ENCODE data around the gene FES.
"Not testable (repeated sequence)": the region's sequence is repeated elsewhere in the genome, so short reads cannot be mapped to it uniquely, and the experiment has no call there.

DNA sequence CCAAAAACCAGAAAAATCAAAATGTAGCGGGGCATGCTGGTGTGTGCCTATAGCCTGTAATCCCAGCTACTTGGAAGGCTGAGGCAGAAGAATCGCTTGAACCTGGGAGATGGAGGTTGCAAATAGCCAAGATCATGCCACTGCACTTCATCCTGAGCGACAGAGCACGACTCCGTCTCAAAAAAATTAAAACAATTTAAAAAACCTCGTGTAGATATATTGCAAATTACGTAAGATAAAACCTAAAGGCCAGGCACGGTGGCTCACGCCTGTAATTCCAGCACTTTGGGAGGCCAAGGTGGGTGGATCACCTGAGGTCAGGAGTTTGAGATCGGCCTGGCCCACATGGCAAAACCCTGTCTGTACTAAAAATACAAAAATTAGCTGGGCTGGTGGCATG is 42.5 kb downstream of the FES start:
- TF ChIP-seq, protein P1, sequence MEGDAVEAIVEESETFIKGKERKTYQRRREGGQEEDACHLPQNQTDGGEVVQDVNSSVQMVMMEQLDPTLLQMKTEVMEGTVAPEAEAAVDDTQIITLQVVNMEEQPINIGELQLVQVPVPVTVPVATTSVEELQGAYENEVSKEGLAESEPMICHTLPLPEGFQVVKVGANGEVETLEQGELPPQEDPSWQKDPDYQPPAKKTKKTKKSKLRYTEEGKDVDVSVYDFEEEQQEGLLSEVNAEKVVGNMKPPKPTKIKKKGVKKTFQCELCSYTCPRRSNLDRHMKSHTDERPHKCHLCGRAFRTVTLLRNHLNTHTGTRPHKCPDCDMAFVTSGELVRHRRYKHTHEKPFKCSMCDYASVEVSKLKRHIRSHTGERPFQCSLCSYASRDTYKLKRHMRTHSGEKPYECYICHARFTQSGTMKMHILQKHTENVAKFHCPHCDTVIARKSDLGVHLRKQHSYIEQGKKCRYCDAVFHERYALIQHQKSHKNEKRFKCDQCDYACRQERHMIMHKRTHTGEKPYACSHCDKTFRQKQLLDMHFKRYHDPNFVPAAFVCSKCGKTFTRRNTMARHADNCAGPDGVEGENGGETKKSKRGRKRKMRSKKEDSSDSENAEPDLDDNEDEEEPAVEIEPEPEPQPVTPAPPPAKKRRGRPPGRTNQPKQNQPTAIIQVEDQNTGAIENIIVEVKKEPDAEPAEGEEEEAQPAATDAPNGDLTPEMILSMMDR (IDR thresholded peaks at IDR 0.05; ENCODE audit: low read length), result not testable (repeated sequence)
- TF ChIP-seq EZH2 (IDR thresholded peaks at IDR 0.05; ENCODE audit: borderline replicate concordance, low read length), result not testable (repeated sequence)

Measured in OCI-LY1 (cell line).